DMS 273 treated with DMSO at 0.1 percent for 48 hours (cell line): Measurements from ENCODE around the gene CNPY1.
"Not testable (repeated sequence)": the region's sequence is repeated elsewhere in the genome, so short reads cannot be mapped to it uniquely, and the experiment has no call there.

Experiments
- DNase-seq: peaks from one replicate; lab custom pipeline; 2025; lab: John Stamatoyannopoulos, UW

The CNPY1 gene

GRCh38 chr7:155578016-155578415 lies 31.7 kb upstream of the CNPY1 start:
- no peak for DNase-seq

GRCh38 chr7:155577509-155577905 lies 31.1 kb upstream of the CNPY1 start:
- DNase-seq: no peak

- DNase-seq: no peak
Measured at GRCh38 chr7:155576900-155577508, 30.6 kb upstream of the CNPY1 start.

- no peak for DNase-seq
Measured at GRCh38 chr7:155576416-155576815, 30.1 kb upstream of the CNPY1 start.

GRCh38 chr7:155574556-155575290 lies 28.4 kb upstream of the CNPY1 start:
- no peak for DNase-seq

- no peak for DNase-seq
Measured at GRCh38 chr7:155571581-155572345, 25.4 kb upstream of the CNPY1 start.

GRCh38 chr7:155570991-155571390 lies 24.6 kb upstream of the CNPY1 start:
- no peak for DNase-seq

- DNase-seq: no peak
Measured at GRCh38 chr7:155570171-155570958, 24.0 kb upstream of the CNPY1 start.

GRCh38 chr7:155569681-155570080 lies 23.3 kb upstream of the CNPY1 start:
- DNase-seq: no peak

- DNase-seq: no peak
Measured at GRCh38 chr7:155568842-155569494, 22.6 kb upstream of the CNPY1 start.

- DNase-seq: no peak
Measured at GRCh38 chr7:155568333-155568660, 21.9 kb upstream of the CNPY1 start.

GRCh38 chr7:155567646-155568332 lies 21.4 kb upstream of the CNPY1 start:
- DNase-seq: no peak

GRCh38 chr7:155566011-155566836 lies 19.9 kb upstream of the CNPY1 start:
- DNase-seq: no peak

- no peak for DNase-seq
Measured at GRCh38 chr7:155565596-155565995, 19.2 kb upstream of the CNPY1 start.

GRCh38 chr7:155562976-155563375 lies 16.6 kb upstream of the CNPY1 start:
- DNase-seq: not testable (repeated sequence)

GRCh38 chr7:155562106-155562505 lies 15.7 kb upstream of the CNPY1 start:
- no peak for DNase-seq

- no peak for DNase-seq
Measured at GRCh38 chr7:155560982-155561686, 14.8 kb upstream of the CNPY1 start.

GRCh38 chr7:155560196-155560885 lies 14.0 kb upstream of the CNPY1 start:
- no peak for DNase-seq

GRCh38 chr7:155559519-155560108 lies 13.3 kb upstream of the CNPY1 start:
- DNase-seq: no peak
